Retinal pigment epithelial cell (primary cell): Measurements from ENCODE around the gene HOMEZ.
A peak's percentile ranks its signal among the peaks of the same experiment; 100 is the strongest.
"Not testable (repeated sequence)": the region's sequence is repeated elsewhere in the genome, so short reads cannot be mapped to it uniquely, and the experiment has no call there.

Experiments used
- DNase-seq: peaks from one replicate; pipeline ENCODE4 v3.0.0-alpha.2; 2010; ENCODE audit warnings: low read depth
- H3K4me3 ChIP-seq: 2 replicates; pipeline ENCODE4 v1.5.1; 2011; ENCODE audit warnings: mild to moderate bottlenecking, low read length, control low read depth, moderate library complexity
- CTCF ChIP-seq: conservative IDR thresholded peaks from 2 replicates; pipeline ENCODE4 v1.5.1; 2011; ENCODE audit warnings: low read depth, low read length, control low read depth, inconsistent platforms

The HOMEZ gene

GRCh38 chr14:23286020-23286901 is at the start of gene HOMEZ:
TSS of gene HOMEZ (minus strand) at chr14:23286132. CDS start at chr14:23285952, 180 bp downstream.
- TF ChIP-seq CTCF, result peak; percentile 8
- peak; percentile 93 for DNase-seq
- H3K4me3 ChIP-seq, result peak within 1 kb of the TSS; percentile 88

GRCh38 chr14:23335623-23336022 is 49.7 kb upstream of the HOMEZ start:
- DNase-seq, result no peak

GRCh38 chr14:23327947-23328744 is 42.2 kb upstream of the HOMEZ start:
- no peak overlapping the region for H3K4me3 ChIP-seq
- TF ChIP-seq CTCF, result peak; percentile 89
- peak; percentile 31 for DNase-seq

More at GRCh38 chr14:23335623-23336022, 49.7 kb upstream of the HOMEZ start:
- H3K4me3 ChIP-seq, result no peak overlapping the region
- TF ChIP-seq CTCF, result no peak

GRCh38 chr14:23326491-23327332 is 40.8 kb upstream of the HOMEZ start:
- no peak overlapping the region for H3K4me3 ChIP-seq
- no peak for DNase-seq
- no peak for TF ChIP-seq CTCF

GRCh38 chr14:23325746-23326145 is 39.8 kb upstream of the HOMEZ start:
- H3K4me3 ChIP-seq, DNase-seq: not testable (repeated sequence)

GRCh38 chr14:23324993-23325392 is 39.1 kb upstream of the HOMEZ start:
- no peak overlapping the region for H3K4me3 ChIP-seq
- DNase-seq, result no peak
- no peak for TF ChIP-seq CTCF

GRCh38 chr14:23324455-23324846 is 38.5 kb upstream of the HOMEZ start:
- DNase-seq, result no peak
- H3K4me3 ChIP-seq, result no peak overlapping the region
- TF ChIP-seq CTCF, result no peak
